K562 treated with DMSO at 1 percent for 12 hours (cell line): ENCODE measurements around the gene ZMYND8. TPM values are rescaled to one million over a fixed set of nuclear protein-coding genes. Genes with fewer than 3 reads are reported as not detected.

ENCODE experiments used
- total RNA-seq: library from RNA; unstranded; fragments of 300-600 nt; gene quantifications from 2 replicates; pipeline ENCODE4 v1.2.3, GENCODE V29; 2022; ENCODE audit not compliant: insufficient read depth

The ZMYND8 gene
- 9.0 and 27.7 TPM in 2 replicates for total RNA-seq

DNA sequence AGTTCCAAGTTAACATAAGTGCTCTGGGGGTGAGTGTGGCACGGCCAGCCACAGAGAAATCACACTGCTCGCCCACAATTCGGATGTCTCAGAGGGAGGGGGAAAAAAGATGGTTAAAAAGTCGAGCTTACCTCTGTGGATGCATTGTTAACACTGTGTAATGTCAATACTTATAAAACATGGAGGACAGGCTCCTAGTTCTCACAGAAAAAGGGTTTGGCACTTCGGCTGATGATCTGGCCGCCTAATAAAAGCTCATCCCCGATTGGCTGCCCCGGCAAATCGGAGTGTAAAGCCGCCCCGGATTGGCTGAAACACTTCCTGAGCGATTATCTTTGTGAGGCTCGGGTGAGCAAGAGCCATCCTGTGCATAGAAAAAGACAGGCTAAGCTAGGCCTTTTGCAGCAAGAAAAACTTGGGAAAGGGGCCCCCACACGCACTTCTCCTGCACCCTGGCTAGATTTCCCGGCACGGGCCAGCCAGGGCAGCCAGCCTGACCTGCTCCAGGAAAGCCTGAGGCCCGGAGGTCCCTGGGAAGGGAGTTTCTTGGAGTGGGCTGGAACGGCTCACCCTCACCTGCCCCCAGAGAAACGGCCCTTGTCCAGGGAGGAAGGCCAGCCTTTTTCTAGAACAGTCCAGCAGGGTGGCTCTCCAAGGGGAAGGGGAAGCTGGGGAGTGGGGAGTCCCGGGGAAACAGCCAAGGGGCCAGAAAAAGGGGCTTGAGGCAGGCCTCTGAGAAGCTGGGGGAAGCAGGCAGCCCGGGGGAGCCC lies at the start of gene ZMYND8:
TSS of gene ZMYND8 (minus strand) at position 174 of the 770 bp plus-strand sequence. CDS start at position 145, 29 bp downstream.

Other genes starting within 250 kb of the ZMYND8 start
- gene NCOA3, start 145.2 kb upstream of the ZMYND8 start, total RNA-seq = 3.8 and 20.1 TPM in 2 replicates